ENCODE results near the gene FTSJ3.

DNA sequence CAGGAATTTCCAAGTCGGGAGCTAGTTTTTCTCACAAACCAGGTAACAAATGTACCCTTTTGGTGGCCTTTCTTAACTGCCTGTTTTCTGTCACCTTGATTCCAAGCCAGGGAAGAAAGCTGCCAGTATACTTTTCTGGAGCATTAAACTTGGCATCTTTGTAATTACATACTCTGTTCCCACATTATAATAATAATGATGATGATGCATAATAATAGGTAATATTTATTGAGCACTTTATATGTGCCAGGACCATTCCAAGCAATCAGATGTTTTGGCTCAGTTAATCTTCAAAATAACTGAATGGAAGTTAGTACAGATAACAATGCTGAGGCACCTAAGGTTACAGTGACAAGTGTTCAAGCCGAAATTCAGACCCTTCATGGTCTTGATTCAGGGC, 11.3 kb downstream of the FTSJ3 start:
- TF ChIP-seq MXD3 (CRISPR knock-in tag; IDR thresholded peaks at IDR 0.05) (no peak), KAT7 (CRISPR knock-in tag; IDR thresholded peaks at IDR 0.05; ENCODE audit: borderline replicate concordance) (no peak), SPEN (CRISPR knock-in tag; IDR thresholded peaks at IDR 0.05; ENCODE audit: low read depth) (no peak), ZNF569 (CRISPR knock-in tag; IDR thresholded peaks at IDR 0.05; ENCODE audit: borderline replicate concordance) (no peak), CTCF (CRISPR knock-in tag; IDR thresholded peaks at IDR 0.05) (no peak), PAX8 (CRISPR knock-in tag; IDR thresholded peaks at IDR 0.05; ENCODE audit: borderline replicate concordance) (no peak), SIN3A (IDR thresholded peaks at IDR 0.05; ENCODE audit: borderline replicate concordance, low read depth, low read length) (no peak), ZFX (CRISPR knock-in tag; IDR thresholded peaks at IDR 0.05; ENCODE audit: low read depth) (no peak), FOXM1 (CRISPR knock-in tag; IDR thresholded peaks at IDR 0.05) (no peak), MTA1 (CRISPR knock-in tag; IDR thresholded peaks at IDR 0.05; ENCODE audit: borderline replicate concordance) (no peak), SRSF9 (IDR thresholded peaks at IDR 0.05; ENCODE audit: borderline replicate concordance, insufficient read depth, low read depth, low read length, poor library complexity, severe bottlenecking) (no peak), ZNF614 (CRISPR knock-in tag; IDR thresholded peaks at IDR 0.05; ENCODE audit: borderline replicate concordance) (no peak)
- TF ChIP-seq, protein P1, sequence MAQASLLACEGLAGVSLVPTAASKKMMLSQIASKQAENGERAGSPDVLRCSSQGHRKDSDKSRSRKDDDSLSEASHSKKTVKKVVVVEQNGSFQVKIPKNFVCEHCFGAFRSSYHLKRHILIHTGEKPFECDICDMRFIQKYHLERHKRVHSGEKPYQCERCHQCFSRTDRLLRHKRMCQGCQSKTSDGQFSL (CRISPR knock-in tag; IDR thresholded peaks at IDR 0.05): no peak

All from HepG2 (cell line).